Measurements from ENCODE around the gene C5orf52. TPM values are rescaled to one million over a fixed set of nuclear protein-coding genes. Genes with fewer than 3 reads are reported as not detected.
"Not testable (repeated sequence)": the region's sequence is repeated elsewhere in the genome, so short reads cannot be mapped to it uniquely, and the experiment has no call there.

The C5orf52 gene
- polyA plus RNA-seq, 10 donors, result not detected

- DNase-seq, result not testable (repeated sequence)
These were observed 51.6 kb downstream of the C5orf52 start for GRCh38 chr5:157722895-157723294.

DNA sequence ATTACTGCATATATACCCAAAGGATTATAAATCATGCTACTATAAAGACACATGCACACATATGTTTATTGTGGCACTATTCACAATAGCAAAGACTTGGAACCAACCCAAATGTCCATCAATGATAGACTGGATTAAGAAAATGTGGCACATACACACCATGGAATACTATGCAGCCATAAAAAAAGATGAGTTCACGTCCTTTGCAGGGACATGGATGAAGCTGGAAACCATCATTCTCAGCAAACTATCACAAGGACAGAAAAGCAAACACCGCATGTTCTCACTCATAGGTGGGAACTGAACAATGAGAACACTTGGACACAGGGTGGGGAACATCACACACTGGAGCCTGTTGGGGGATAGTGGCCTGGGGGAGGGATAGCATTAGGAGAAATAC is 55.3 kb downstream of the C5orf52 start:
- not testable (repeated sequence) for DNase-seq

DNA sequence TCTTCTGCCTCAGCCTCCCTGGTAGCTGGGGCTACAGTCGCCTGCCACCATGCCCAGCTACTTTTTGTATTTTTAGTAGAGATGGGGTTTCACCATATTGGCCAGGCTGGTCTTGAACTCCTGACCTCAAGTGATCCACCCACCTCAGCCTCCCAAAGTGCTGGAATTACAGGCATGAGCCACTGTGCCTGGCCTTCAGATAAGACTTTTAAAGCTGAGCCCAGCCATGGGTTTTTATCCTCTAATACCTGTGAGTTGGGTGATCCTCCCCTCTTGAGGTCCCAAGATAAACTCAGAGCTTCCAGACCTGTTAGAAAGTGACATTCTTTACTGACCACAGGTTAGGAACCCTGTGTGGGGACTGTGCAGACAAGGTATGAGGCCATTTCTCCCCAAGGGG is 56.5 kb downstream of the C5orf52 start:
- DNase-seq, result not testable (repeated sequence)

Other genes starting within 250 kb of the C5orf52 start
- gene NIPAL4, start 211.3 kb upstream of the C5orf52 start, polyA plus RNA-seq (ENCODE audit: insufficient read length in 10 of 10), result 1 to 10 TPM in 3 of 10 donors, under 1 TPM in 7; 0.05 to 1.5 (median 0.34) TPM
- 10 to 100 TPM; 15.4 to 27.2 (median 20.0) TPM for gene ADAM19, start 95.8 kb upstream of the C5orf52 start, polyA plus RNA-seq (ENCODE audit: insufficient read length in 10 of 10)
- gene SOX30, start 19.1 kb upstream of the C5orf52 start, polyA plus RNA-seq (ENCODE audit: insufficient read length in 10 of 10), result under 1 TPM; 0.15 to 0.63 (median 0.31) TPM
- 10 to 100 TPM; 20.1 to 29.1 (median 24.2) TPM for gene THG1L, start 59.9 kb downstream of the C5orf52 start, polyA plus RNA-seq (ENCODE audit: insufficient read length in 10 of 10)
- 10 to 100 TPM in 2 of 10 donors, 1 to 10 TPM in 8; 5.8 to 11.3 (median 7.6) TPM for gene LSM11, start 72.2 kb downstream of the C5orf52 start, polyA plus RNA-seq (ENCODE audit: insufficient read length in 10 of 10)
- gene CLINT1, start 187.6 kb downstream of the C5orf52 start, polyA plus RNA-seq (ENCODE audit: insufficient read length in 10 of 10), result 10 to 100 TPM; 57.5 to 84.3 (median 68.6) TPM

All from muscle of back (tissue), 11 donors.